ENCODE data around the gene BCAR3.

BCAR3 gene

GRCh38 chr1:93640656-93641440 is 40.8 kb downstream of the BCAR3 start:
- no peak for DNase-seq

- DNase-seq, result peak in 12 of 51 donors; percentile 14 to 54 (median 26)
Observed at GRCh38 chr1:93638981-93639380, 42.7 kb downstream of the BCAR3 start.

- no peak for DNase-seq
Observed at GRCh38 chr1:93638307-93638847, 43.3 kb downstream of the BCAR3 start.

- DNase-seq, result no peak
Observed at GRCh38 chr1:93636712-93637111, 44.9 kb downstream of the BCAR3 start.

- DNase-seq, result peak in 36 of 51 donors; percentile 11 to 80 (median 49)
Observed at GRCh38 chr1:93635614-93636543, 45.8 kb downstream of the BCAR3 start.

- no peak for DNase-seq
Observed at GRCh38 chr1:93633313-93633712, 48.3 kb downstream of the BCAR3 start.

- DNase-seq, result no peak
Observed at GRCh38 chr1:93631626-93632365, 49.8 kb downstream of the BCAR3 start.

GRCh38 chr1:93630168-93630567 is 51.5 kb downstream of the BCAR3 start:
- no peak for DNase-seq

- peak in 11 of 51 donors; percentile 10 to 71 (median 28) for DNase-seq
Observed at GRCh38 chr1:93629101-93630059, 52.3 kb downstream of the BCAR3 start.

- DNase-seq, result no peak
Observed at GRCh38 chr1:93628681-93629080, 53.0 kb downstream of the BCAR3 start.

GRCh38 chr1:93625582-93626327 is 55.9 kb downstream of the BCAR3 start:
- no peak for DNase-seq

GRCh38 chr1:93623875-93624274 is 57.8 kb downstream of the BCAR3 start:
- DNase-seq, result no peak

GRCh38 chr1:93623436-93623835 is 58.2 kb downstream of the BCAR3 start:
- no peak for DNase-seq

GRCh38 chr1:93621246-93621645 is 60.4 kb downstream of the BCAR3 start:
- no peak for DNase-seq

GRCh38 chr1:93620841-93621210 is 60.8 kb downstream of the BCAR3 start:
- no peak for DNase-seq

GRCh38 chr1:93620172-93620840 is 61.3 kb downstream of the BCAR3 start:
- DNase-seq, result no peak

- DNase-seq, result no peak
Observed at GRCh38 chr1:93619507-93620171, 62.0 kb downstream of the BCAR3 start.

Measured in hypothalamus (tissue), 51 donors.